Measurements from ENCODE around the gene GPRC5A.

GPRC5A gene

GRCh38 chr12:12885096-12885792 is 6.1 kb upstream of the GPRC5A start:
- no peak for DNase-seq

- DNase-seq = no peak
Observed at GRCh38 chr12:12887471-12887870, 3.9 kb upstream of the GPRC5A start.

DNA sequence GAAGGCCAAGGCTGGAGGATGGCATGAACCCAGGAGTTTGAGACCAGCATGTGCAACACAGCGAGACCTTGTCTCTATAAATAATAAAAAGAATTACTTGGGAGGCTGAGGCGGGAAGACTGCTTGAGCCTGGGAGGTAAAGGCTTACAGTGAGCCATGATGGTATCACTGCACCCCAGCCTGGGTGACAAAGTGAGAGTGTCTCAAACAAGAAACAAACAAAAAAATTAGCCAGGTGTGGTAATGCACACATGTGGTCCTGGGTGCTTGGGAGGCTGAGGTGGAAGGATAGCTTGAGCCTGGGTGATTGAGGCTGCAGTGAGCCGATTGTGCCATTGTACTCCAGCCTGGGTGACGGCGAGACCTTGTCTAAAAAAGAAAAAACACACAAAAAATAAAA is 1.7 kb upstream of the GPRC5A start:
- DNase-seq = no peak

GRCh38 chr12:12890543-12891079 is 751 bp upstream of the GPRC5A start:
- peak; percentile 18 for DNase-seq

DNA sequence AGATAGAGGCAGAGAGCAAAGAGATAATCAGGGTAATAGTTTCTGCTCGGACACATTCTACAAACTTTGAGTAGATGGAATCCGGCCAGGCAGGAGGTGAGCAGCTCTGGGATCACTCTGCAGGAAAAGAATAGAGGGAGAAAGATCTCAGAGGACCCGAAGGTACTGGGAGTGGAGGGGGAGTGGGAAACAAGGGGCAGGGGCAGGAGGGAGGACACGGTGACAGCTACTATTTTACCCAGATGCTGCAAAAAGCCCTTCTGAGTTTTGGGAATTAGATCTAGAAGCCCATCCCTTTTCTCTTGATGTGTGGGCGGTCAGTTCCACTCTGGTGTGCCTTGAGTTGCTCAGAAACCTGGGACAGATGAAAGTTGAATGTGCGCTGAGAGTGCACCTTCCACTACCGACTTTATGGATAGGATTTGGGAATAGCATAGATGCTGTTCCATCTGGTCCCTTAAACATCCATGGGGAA is 556 bp downstream of the GPRC5A start:
- DNase-seq = no peak

- DNase-seq = no peak
Observed at GRCh38 chr12:12892681-12893141, 1.3 kb downstream of the GPRC5A start.

DNA sequence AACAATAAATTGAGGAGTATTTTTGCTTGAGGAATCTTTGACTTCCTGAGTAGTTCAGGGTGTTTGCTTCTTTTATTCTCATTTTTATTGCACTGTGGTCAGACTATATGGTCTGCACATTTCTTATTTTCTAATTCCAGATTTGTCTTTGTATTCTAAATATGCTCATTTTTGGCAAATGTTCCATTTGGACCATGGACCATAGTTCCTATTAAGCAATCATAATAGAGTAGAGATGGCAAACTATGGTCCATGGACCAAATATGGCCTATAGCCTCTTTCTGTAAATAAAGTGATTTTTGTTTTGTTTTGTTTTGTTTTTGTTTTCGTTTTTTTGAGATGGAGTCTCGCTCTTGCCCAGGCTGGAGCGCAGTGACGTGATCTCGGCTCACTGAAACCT is 2.1 kb downstream of the GPRC5A start:
- DNase-seq = no peak

- DNase-seq = no peak
Observed at GRCh38 chr12:12896260-12896659, 4.9 kb downstream of the GPRC5A start.

- DNase-seq = no peak
Observed at GRCh38 chr12:12897302-12897701, 5.9 kb downstream of the GPRC5A start.

DNA sequence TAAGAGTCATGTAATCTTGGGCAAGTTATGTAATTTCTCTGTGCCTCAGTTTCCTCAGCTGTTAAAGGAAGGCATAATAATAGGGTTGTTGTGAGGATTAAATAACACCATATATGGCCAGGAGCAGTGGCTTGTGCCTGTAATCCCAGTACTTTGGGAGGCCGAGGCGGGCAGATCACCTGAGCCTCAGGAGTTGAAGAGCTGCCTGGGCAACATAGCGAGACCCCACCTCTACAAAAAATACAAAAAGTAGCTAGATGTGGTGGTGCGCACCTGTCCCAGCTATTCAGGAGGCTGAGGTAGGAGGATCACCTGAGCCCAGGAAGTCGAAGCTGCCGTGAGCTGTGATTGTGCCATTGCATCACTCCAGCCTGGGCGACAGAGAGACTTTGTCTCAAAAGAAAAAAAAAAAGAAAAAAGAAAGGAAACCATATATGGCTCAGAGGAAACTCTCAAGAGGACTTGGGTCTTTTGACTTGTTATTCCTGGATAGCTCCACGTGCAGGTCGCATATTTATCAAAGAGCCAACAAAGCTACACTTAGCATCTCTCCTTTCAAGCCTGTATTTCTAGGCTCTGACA is 6.9 kb downstream of the GPRC5A start:
- DNase-seq = no peak

DNA sequence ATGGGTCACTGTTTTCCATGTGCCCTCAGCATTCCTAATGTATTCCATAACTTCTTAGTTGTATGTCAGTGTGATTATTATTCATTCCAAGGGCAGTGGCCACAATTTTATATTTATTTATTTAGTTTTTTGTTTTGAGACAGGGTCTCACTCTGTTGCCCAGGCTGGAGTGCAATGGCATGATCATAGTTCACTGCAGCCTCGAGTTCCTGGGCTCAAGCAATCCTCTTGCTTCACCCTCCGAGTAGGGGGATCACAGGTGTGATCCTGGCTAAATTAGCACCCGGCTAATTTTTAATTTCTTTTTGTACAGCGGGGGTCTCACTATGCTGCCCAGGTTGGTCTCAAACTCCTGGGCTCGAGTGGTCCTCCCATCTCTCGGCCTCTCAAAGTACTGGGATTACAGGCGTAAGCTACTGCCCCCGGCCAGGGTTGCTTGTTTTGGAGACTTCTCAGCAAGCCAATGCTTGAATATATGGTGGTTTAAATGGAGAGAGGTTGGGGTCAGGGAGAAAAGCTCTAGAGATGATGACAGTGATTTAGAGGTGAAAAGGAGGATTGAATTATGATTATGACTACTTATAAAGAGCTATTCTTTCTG is 7.6 kb downstream of the GPRC5A start:
- DNase-seq = no peak

GRCh38 chr12:12899530-12900380 is 8.4 kb downstream of the GPRC5A start:
- peak; percentile 26 for DNase-seq

DNA sequence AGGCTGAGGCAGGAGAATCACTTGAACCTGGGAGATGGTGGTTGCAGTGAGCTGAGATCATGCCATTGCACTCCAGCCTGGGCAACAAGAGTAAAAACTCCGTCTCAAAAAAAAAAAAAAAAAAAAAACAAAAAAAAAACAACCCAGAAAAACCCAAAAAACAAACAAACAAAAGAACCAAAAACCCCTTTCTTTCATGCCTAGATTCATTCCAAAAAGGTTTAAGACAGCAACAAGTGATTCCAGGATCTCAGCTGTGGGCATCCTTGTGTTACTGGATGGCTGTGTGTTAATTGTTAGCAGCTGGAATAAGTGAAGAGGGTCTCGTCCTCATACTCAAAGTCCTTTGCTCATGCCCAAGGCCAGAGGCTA is 9.4 kb downstream of the GPRC5A start:
- DNase-seq = no peak

DNA sequence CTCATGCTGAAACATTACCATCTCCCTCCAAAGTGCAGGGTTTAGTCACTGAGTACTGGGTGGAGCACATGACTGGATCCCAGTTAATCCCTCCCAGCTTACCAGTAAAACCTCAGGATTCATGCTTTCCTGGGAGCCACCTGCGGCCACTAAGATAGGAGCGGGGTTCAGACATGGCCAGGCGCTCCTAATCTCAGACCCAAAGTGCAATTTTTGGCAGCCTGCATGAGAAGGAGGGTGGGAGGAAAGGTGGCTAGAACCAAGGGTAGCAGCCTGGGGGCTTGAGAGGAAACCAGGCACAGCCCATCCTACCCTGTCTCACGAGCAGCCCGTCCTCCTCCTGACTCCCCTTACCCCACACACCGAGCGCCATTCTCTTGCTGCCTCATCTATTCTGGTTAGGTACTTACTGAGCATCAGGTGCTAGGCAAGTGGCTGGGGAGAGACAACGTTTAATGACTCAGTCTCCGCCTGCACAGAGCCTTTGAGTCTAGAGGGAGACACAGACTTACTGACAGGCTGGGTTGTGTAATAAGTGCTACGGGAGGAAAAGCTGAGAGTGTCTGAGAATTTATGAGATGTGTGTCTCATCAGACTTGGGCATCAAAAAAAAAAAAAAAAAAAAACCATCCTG is 9.9 kb downstream of the GPRC5A start:
- no peak for DNase-seq

- no peak for DNase-seq
Observed at GRCh38 chr12:12902036-12902435, 10.7 kb downstream of the GPRC5A start.

- no peak for DNase-seq
Observed at GRCh38 chr12:12903642-12904609, 12.6 kb downstream of the GPRC5A start.

DNA sequence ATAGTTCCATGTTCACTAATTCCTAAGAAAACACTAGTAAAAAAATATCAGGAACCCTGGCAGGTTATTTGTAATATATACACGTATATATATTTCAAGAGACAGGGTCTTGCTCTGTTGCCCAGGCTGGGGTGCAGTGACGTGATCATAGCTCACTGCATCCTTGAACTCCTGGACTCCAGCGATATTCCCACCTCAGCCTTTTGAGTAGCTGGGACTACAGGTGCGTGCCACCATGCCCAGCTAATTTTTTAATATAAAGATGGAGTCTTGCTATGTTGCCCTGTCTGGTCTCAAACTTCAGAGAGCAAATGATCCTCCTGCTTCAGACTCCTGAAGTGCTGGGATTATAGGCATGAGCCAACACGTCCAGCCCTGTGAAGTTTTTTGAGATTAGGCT is 16.2 kb downstream of the GPRC5A start:
- no peak for DNase-seq

GRCh38 chr12:12908252-12908651 is 16.9 kb downstream of the GPRC5A start:
- DNase-seq = no peak

DNA sequence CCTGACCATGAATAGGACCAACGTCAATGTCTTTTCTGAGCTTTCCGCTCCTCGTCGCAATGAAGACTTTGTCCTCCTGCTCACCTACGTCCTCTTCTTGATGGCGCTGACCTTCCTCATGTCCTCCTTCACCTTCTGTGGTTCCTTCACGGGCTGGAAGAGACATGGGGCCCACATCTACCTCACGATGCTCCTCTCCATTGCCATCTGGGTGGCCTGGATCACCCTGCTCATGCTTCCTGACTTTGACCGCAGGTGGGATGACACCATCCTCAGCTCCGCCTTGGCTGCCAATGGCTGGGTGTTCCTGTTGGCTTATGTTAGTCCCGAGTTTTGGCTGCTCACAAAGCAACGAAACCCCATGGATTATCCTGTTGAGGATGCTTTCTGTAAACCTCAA is 17.3 kb downstream of the GPRC5A start:
- DNase-seq = no peak

DNA sequence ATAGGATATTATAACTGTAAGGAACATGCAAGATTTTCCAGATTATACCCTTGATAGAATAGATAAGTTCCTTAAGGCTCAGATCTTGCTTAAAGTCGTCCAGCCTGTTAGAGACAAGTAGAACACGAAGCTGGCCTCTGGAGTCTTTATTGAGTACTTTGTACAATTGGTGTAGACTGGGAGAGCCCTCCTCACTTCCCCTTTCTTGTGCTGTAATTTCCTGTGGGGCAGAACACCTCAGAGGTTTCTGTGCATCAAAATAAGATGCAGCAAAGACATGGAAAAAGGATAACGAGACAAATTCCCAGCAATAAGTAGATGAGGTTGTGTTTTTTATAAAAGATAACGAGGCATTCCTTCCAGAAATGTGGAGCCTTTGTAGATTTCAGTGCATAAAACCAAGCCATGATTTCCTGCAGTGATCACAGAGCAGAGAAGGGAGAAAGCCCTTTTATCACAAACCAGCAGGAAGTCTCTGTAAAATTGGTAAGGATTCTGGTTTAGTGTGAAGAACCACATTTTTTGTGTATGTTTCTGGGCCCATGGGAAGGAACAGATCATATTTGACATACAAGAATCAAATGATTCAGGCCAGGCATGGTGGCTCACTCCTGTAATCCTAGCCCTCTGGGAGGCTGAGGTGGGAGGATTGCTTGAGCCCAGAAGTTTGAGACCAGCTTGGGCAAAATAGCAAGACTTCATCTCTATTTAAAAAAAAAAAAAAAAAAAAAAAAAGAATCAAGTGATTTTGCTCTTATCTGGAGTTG is 18.0 kb downstream of the GPRC5A start:
- DNase-seq = no peak

DNA sequence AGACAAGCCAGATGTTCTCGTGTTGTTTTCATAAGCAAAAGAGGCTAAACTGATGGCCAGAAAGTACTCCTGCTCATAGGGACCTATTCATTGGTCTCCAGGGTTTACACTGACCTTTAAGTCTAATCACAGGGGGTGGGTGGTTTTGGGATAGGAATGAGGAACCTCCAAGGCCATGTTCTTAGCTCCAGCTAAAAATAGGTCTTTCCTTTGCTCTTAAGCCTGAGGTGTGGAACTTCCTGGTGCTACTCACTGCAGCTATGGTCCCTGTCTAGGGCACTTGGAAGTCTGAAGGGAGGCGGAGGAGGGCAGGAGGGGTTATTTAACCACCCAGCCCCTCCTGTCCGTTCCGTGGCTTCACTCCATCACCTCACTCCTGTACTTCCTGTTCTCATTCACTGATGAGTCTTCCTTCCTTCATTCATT is 18.6 kb downstream of the GPRC5A start:
- no peak for DNase-seq

Data from stimulated activated CD4-positive, alpha-beta T cell treated with anti-CD3 and anti-CD28 coated beads, Interleukin-12 subunit alpha, Interleukin-12 subunit beta, amount 100 ng/mL, for 4 hours (primary cell).